Bronchus fibroblast of lung (primary cell): ENCODE measurements around the gene PRR20D. TPM values are rescaled to one million over a fixed set of nuclear protein-coding genes. Genes with fewer than 3 reads are reported as not detected.

Experiments
- total RNA-seq: library from RNA; depleted of rRNA; stranded (reverse); fragments of >200 nt; gene quantifications from 2 replicates; pipeline ENCODE4 v1.2.3, GENCODE V29; 2015

The PRR20D gene
- total RNA-seq = not detected in 2 replicates

DNA sequence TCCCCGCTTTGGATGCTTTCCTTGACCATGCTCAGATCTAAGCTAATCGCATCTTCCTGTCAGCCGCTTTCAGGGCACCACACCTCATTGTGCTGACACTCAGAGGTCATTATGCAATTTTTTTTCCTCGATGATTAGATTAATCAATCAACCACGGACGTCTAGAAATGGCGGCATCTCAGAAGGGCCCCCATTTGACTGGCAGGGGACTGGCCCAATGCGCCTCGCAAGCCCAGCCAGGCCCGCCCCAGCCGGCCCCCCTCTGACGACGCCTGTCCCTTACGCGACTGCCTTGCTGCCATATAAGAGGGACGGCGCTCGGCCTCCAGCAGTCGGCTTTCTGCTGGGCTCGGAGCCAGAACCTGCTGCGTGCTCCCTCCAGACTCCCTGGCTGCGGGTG lies at the start of gene PRR20D:
Gene PRR20D, plus strand, starts transcription at position 301 of the 400 bp plus-strand sequence. CDS start 387 bp downstream, outside the sequence.

GRCh38 chr13:57140235-57140968 lies 20.0 kb upstream of the PRR20D start, which contains the start of gene PRR20A:
Gene PRR20A (plus strand): TSS chr13:57140918. CDS start chr13:57141305, 387 bp downstream.

DNA sequence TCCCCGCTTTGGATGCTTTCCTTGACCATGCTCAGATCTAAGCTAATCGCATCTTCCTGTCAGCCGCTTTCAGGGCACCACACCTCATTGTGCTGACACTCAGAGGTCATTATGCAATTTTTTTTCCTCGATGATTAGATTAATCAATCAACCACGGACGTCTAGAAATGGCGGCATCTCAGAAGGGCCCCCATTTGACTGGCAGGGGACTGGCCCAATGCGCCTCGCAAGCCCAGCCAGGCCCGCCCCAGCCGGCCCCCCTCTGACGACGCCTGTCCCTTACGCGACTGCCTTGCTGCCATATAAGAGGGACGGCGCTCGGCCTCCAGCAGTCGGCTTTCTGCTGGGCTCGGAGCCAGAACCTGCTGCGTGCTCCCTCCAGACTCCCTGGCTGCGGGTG lies 13.2 kb upstream of the PRR20D start, which contains the start of gene PRR20B:
Gene PRR20B, plus strand, starts transcription at position 301 of the 400 bp plus-strand sequence. CDS start 387 bp downstream, outside the sequence.

GRCh38 chr13:57153761-57154160 lies 6.7 kb upstream of the PRR20D start, which contains the start of gene PRR20C:
Gene PRR20C (plus strand): TSS chr13:57154061. CDS start chr13:57154448, 387 bp downstream.

GRCh38 chr13:57166897-57167296 lies 6.5 kb downstream of the PRR20D start, which contains the start of gene PRR20E:
Gene PRR20E (plus strand): TSS chr13:57167197. CDS start chr13:57167584, 387 bp downstream.

Other genes starting within 250 kb of the PRR20D start
- gene PRR20A, start 19.7 kb upstream of the PRR20D start, total RNA-seq = not detected in 2 replicates
- gene PRR20B, start 13.1 kb upstream of the PRR20D start, total RNA-seq = not detected in 2 replicates
- not detected in 2 replicates for gene PRR20C, start 6.6 kb upstream of the PRR20D start, total RNA-seq
- gene PRR20E, start 6.6 kb downstream of the PRR20D start, total RNA-seq = not detected in 2 replicates